ENCODE results near the gene CNGB1.
"Not testable (repeated sequence)": the region's sequence is repeated elsewhere in the genome, so short reads cannot be mapped to it uniquely, and the experiment has no call there.

The CNGB1 gene

GRCh38 chr16:57848181-57848580, 122.7 kb downstream of the CNGB1 start:
- H3K27me3 ChIP-seq (ENCODE audit: control insufficient read depth in 1 of 2, insufficient read depth in 2 of 2, low read length in 2 of 2) = no peaks in the 10 kb centered on the region
- no peaks in the 10 kb centered on the region for H3K36me3 ChIP-seq (ENCODE audit: control insufficient read depth in 1 of 2, insufficient read depth in 2 of 2, low read length in 2 of 2)
- no peak overlapping the region for H3K9ac ChIP-seq (ENCODE audit: low read depth in 1 of 2, low read length in 2 of 2)
- H3K4me3 ChIP-seq (ENCODE audit: low read depth in 1 of 2, low read length in 2 of 2) = no peak overlapping the region
- no peaks in the 10 kb centered on the region for H3K9me3 ChIP-seq (ENCODE audit: control insufficient read depth in 1 of 2, low read length in 2 of 2)
- peaks cover 5 to 6% of the 10 kb centered on the region in 2 donors for H3K4me1 ChIP-seq (ENCODE audit: control insufficient read depth in 1 of 2, insufficient read depth in 2 of 2, low read length in 2 of 2)
- no peak overlapping the region for H3K27ac ChIP-seq (ENCODE audit: low read depth, low read length)

GRCh38 chr16:57846931-57847330, 124.0 kb downstream of the CNGB1 start:
- H3K9ac ChIP-seq (ENCODE audit: low read depth in 1 of 2, low read length in 2 of 2); H3K27me3 ChIP-seq (ENCODE audit: control insufficient read depth in 1 of 2, insufficient read depth in 2 of 2, low read length in 2 of 2); H3K9me3 ChIP-seq (ENCODE audit: control insufficient read depth in 1 of 2, low read length in 2 of 2); H3K4me1 ChIP-seq (ENCODE audit: control insufficient read depth in 1 of 2, insufficient read depth in 2 of 2, low read length in 2 of 2); H3K36me3 ChIP-seq (ENCODE audit: control insufficient read depth in 1 of 2, insufficient read depth in 2 of 2, low read length in 2 of 2); H3K27ac ChIP-seq (ENCODE audit: low read depth, low read length); H3K4me3 ChIP-seq (ENCODE audit: low read depth in 1 of 2, low read length in 2 of 2): not testable (repeated sequence)

GRCh38 chr16:57846078-57846697, 124.7 kb downstream of the CNGB1 start:
- Histone ChIP-seq H3K36me3 (ENCODE audit: control insufficient read depth in 1 of 2, insufficient read depth in 2 of 2, low read length in 2 of 2) (no peaks in the 10 kb centered on the region), H3K27ac (ENCODE audit: low read depth, low read length) (no peak overlapping the region), H3K9me3 (ENCODE audit: control insufficient read depth in 1 of 2, low read length in 2 of 2) (no peaks in the 10 kb centered on the region), H3K27me3 (ENCODE audit: control insufficient read depth in 1 of 2, insufficient read depth in 2 of 2, low read length in 2 of 2) (no peaks in the 10 kb centered on the region), H3K4me3 (ENCODE audit: low read depth in 1 of 2, low read length in 2 of 2) (no peak overlapping the region), H3K9ac (ENCODE audit: low read depth in 1 of 2, low read length in 2 of 2) (no peak overlapping the region), H3K4me1 (ENCODE audit: control insufficient read depth in 1 of 2, insufficient read depth in 2 of 2, low read length in 2 of 2) (peaks cover 5 to 6% of the 10 kb centered on the region in 2 donors)

GRCh38 chr16:57845115-57845514, 125.8 kb downstream of the CNGB1 start:
- Histone ChIP-seq H3K4me1 (ENCODE audit: control insufficient read depth in 1 of 2, insufficient read depth in 2 of 2, low read length in 2 of 2) (peaks cover 5 to 6% of the 10 kb centered on the region in 2 donors), H3K4me3 (ENCODE audit: low read depth in 1 of 2, low read length in 2 of 2) (no peak overlapping the region), H3K27me3 (ENCODE audit: control insufficient read depth in 1 of 2, insufficient read depth in 2 of 2, low read length in 2 of 2) (no peaks in the 10 kb centered on the region), H3K27ac (ENCODE audit: low read depth, low read length) (no peak overlapping the region), H3K9ac (ENCODE audit: low read depth in 1 of 2, low read length in 2 of 2) (no peak overlapping the region), H3K9me3 (ENCODE audit: control insufficient read depth in 1 of 2, low read length in 2 of 2) (no peaks in the 10 kb centered on the region), H3K36me3 (ENCODE audit: control insufficient read depth in 1 of 2, insufficient read depth in 2 of 2, low read length in 2 of 2) (no peaks in the 10 kb centered on the region)

GRCh38 chr16:57844416-57845030, 126.4 kb downstream of the CNGB1 start:
- H3K9ac ChIP-seq (ENCODE audit: low read depth in 1 of 2, low read length in 2 of 2) = no peak overlapping the region

GRCh38 chr16:57843400-57843799, 127.5 kb downstream of the CNGB1 start:
- Histone ChIP-seq H3K4me1 (ENCODE audit: control insufficient read depth in 1 of 2, insufficient read depth in 2 of 2, low read length in 2 of 2) (peaks cover 5 to 6% of the 10 kb centered on the region in 2 donors), H3K4me3 (ENCODE audit: low read depth in 1 of 2, low read length in 2 of 2) (no peak overlapping the region), H3K36me3 (ENCODE audit: control insufficient read depth in 1 of 2, insufficient read depth in 2 of 2, low read length in 2 of 2) (no peaks in the 10 kb centered on the region), H3K27me3 (ENCODE audit: control insufficient read depth in 1 of 2, insufficient read depth in 2 of 2, low read length in 2 of 2) (no peaks in the 10 kb centered on the region), H3K27ac (ENCODE audit: low read depth, low read length) (no peak overlapping the region), H3K9ac (ENCODE audit: low read depth in 1 of 2, low read length in 2 of 2) (no peak overlapping the region), H3K9me3 (ENCODE audit: control insufficient read depth in 1 of 2, low read length in 2 of 2) (no peaks in the 10 kb centered on the region)

More at GRCh38 chr16:57844416-57845030, 126.4 kb downstream of the CNGB1 start:
- Histone ChIP-seq H3K9me3 (ENCODE audit: control insufficient read depth in 1 of 2, low read length in 2 of 2) (no peaks in the 10 kb centered on the region), H3K4me1 (ENCODE audit: control insufficient read depth in 1 of 2, insufficient read depth in 2 of 2, low read length in 2 of 2) (peaks cover 5 to 6% of the 10 kb centered on the region in 2 donors), H3K27ac (ENCODE audit: low read depth, low read length) (no peak overlapping the region), H3K4me3 (ENCODE audit: low read depth in 1 of 2, low read length in 2 of 2) (no peak overlapping the region), H3K27me3 (ENCODE audit: control insufficient read depth in 1 of 2, insufficient read depth in 2 of 2, low read length in 2 of 2) (no peaks in the 10 kb centered on the region), H3K36me3 (ENCODE audit: control insufficient read depth in 1 of 2, insufficient read depth in 2 of 2, low read length in 2 of 2) (no peaks in the 10 kb centered on the region)

DNA sequence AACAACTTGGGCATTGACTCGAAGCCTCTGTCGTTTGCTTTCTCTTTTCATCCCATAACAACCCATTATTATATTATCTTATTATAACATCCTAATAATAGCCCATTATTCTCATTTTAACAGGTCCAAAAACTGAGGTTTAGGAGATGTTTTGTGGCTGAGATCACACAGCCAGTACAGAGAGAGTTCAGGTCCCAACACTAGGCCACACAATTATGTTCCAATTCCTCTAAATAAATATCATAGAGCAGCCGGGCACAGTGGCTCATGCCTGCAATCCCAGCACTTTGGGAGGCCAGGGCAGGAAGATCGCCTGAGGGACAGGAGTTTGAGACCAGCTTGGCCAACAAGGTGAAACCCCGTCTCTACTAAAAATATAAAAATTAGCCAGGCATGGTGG, 128.3 kb downstream of the CNGB1 start:
- H3K4me1 ChIP-seq (ENCODE audit: control insufficient read depth in 1 of 2, insufficient read depth in 2 of 2, low read length in 2 of 2) = peaks cover 5 to 6% of the 10 kb centered on the region in 2 donors
- H3K4me3 ChIP-seq (ENCODE audit: low read depth in 1 of 2, low read length in 2 of 2) = no peak overlapping the region
- no peaks in the 10 kb centered on the region for H3K27me3 ChIP-seq (ENCODE audit: control insufficient read depth in 1 of 2, insufficient read depth in 2 of 2, low read length in 2 of 2)
- H3K9me3 ChIP-seq (ENCODE audit: control insufficient read depth in 1 of 2, low read length in 2 of 2) = no peaks in the 10 kb centered on the region
- no peak overlapping the region for H3K27ac ChIP-seq (ENCODE audit: low read depth, low read length)
- no peak overlapping the region for H3K9ac ChIP-seq (ENCODE audit: low read depth in 1 of 2, low read length in 2 of 2)
- no peaks in the 10 kb centered on the region for H3K36me3 ChIP-seq (ENCODE audit: control insufficient read depth in 1 of 2, insufficient read depth in 2 of 2, low read length in 2 of 2)

DNA sequence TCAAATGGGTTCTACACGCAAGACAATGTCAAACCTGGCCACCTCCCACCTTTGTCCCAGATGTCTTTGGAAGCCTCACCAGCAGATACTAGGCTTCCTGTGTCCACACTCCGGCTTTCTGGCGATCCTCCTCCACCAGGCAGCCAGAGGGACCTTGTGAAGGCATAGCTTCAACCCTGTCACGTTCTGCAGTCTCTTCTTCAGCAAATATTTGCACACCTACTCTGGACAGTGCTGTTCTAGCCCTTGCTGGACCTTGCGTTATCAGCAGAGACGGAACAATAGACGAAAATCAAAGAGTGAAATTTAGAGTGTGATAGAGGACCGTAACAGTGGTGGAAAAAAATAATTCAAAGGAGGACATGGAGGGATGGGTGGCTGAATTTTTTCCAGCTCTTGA, 130.1 kb downstream of the CNGB1 start:
- no peak overlapping the region for H3K27ac ChIP-seq (ENCODE audit: low read depth, low read length)
- no peaks in the 10 kb centered on the region for H3K27me3 ChIP-seq (ENCODE audit: control insufficient read depth in 1 of 2, insufficient read depth in 2 of 2, low read length in 2 of 2)
- H3K4me1 ChIP-seq (ENCODE audit: control insufficient read depth in 1 of 2, insufficient read depth in 2 of 2, low read length in 2 of 2) = no peaks in the 10 kb centered on the region
- no peak overlapping the region for H3K9ac ChIP-seq (ENCODE audit: low read depth in 1 of 2, low read length in 2 of 2)
- no peak overlapping the region for H3K4me3 ChIP-seq (ENCODE audit: low read depth in 1 of 2, low read length in 2 of 2)
- H3K36me3 ChIP-seq (ENCODE audit: control insufficient read depth in 1 of 2, insufficient read depth in 2 of 2, low read length in 2 of 2) = no peaks in the 10 kb centered on the region
- H3K9me3 ChIP-seq (ENCODE audit: control insufficient read depth in 1 of 2, low read length in 2 of 2) = no peaks in the 10 kb centered on the region

DNA sequence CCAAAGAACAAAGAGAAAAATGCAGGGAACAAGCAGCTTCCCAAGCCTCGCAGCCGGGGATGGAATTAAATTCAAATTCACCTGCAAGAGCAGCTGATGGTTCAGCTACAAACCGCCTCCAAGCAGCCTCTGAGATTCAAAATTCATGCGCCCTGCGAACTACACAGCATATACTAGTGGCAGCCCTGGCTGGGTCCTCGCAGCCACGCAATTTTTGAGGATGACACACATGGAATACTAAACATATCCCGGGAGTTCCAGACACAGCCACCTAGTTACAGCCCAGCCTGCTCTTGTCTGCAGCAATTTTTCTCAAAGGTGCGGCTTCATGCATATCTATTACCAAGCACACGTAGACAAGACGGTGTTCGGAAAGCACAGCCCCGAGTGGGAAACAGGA, 132.8 kb downstream of the CNGB1 start:
- Histone ChIP-seq H3K27ac (ENCODE audit: low read depth, low read length) (no peak overlapping the region), H3K4me1 (ENCODE audit: control insufficient read depth in 1 of 2, insufficient read depth in 2 of 2, low read length in 2 of 2) (no peaks in the 10 kb centered on the region), H3K27me3 (ENCODE audit: control insufficient read depth in 1 of 2, insufficient read depth in 2 of 2, low read length in 2 of 2) (no peaks in the 10 kb centered on the region), H3K9me3 (ENCODE audit: control insufficient read depth in 1 of 2, low read length in 2 of 2) (no peaks in the 10 kb centered on the region), H3K9ac (ENCODE audit: low read depth in 1 of 2, low read length in 2 of 2) (no peak overlapping the region), H3K4me3 (ENCODE audit: low read depth in 1 of 2, low read length in 2 of 2) (no peak overlapping the region), H3K36me3 (ENCODE audit: control insufficient read depth in 1 of 2, insufficient read depth in 2 of 2, low read length in 2 of 2) (no peaks in the 10 kb centered on the region)

- Histone ChIP-seq H3K4me3 (ENCODE audit: low read depth in 1 of 2, low read length in 2 of 2) (no peak overlapping the region), H3K9me3 (ENCODE audit: control insufficient read depth in 1 of 2, low read length in 2 of 2) (no peaks in the 10 kb centered on the region), H3K4me1 (ENCODE audit: control insufficient read depth in 1 of 2, insufficient read depth in 2 of 2, low read length in 2 of 2) (no peaks in the 10 kb centered on the region), H3K27ac (ENCODE audit: low read depth, low read length) (no peak overlapping the region), H3K9ac (ENCODE audit: low read depth in 1 of 2, low read length in 2 of 2) (no peak overlapping the region), H3K27me3 (ENCODE audit: control insufficient read depth in 1 of 2, insufficient read depth in 2 of 2, low read length in 2 of 2) (no peaks in the 10 kb centered on the region), H3K36me3 (ENCODE audit: control insufficient read depth in 1 of 2, insufficient read depth in 2 of 2, low read length in 2 of 2) (no peaks in the 10 kb centered on the region)
Observed at GRCh38 chr16:57837305-57838125, 133.4 kb downstream of the CNGB1 start.
